Sigmoid colon (tissue), 4 donors: Measurements from ENCODE around the gene EHD2.

Experiments
- POLR2AphosphoS5 ChIP-seq, 4 donors: sonication (generic); formaldehyde crosslinking; IDR thresholded peaks; one replicate each; pipeline ENCODE4 v1.6.1; 2017; ENCODE audit warnings: antibody characterized with exemption in 4 of 4
- TF ChIP-seq, protein P1 (sequence below), 4 experiments: fragments of 450-650 bp in 3 of 4; fragments of 200-600 bp in 1 of 4; IDR thresholded peaks; one replicate each; pipeline ENCODE4 v1.5.1; 2016 to 2019; ENCODE audit warnings: antibody characterized with exemption in 4 of 4, mild to moderate bottlenecking in 3 of 4, moderate library complexity in 2 of 4

DNA sequence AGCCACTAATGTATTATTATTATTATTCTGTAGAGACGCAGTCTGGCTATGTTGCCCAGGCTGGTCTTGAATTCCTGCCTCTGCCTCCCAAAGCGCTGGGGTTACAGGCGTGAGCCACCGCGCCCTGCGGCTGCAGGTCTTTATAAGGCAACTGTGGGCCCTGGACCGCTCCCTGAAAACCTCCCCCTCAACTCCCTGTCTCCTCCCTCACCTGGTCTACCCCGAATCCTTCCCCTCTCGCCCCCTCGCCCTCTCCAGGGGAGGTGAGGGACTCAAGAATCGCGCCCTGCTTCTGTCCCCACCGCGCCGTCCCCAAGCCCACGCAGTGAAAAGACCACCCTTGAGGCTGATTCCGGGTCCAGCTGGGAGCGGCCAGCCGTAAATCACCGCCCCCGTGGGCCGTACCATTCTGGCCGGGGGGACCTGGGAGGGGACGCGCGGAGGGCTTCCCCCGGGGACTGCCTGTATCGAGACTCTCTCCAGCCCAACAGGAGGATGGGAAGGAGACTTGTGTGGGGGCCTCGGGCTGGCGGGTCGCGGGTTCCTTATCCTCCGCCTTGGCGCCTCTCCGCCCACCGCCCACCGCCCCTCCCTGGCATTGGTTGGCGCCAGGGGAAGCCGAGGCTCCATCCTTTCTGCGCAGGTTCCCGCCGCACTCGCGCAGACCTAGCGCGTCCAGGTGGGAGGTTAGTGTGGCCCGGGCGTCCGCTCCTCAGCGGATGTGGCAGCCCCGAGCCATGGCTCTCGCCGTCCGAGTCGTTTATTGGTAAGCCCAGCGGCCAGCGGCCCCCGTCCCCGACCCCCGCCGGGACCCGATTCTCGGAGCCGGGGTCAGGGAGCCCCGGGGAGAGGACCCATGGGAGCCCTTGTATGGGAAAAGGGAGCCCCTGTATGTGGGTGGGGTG lies 65.1 kb downstream of the EHD2 start, which contains the start of gene SELENOW:
- TF ChIP-seq POLR2AphosphoS5 (IDR thresholded peaks at IDR 0.05) = peak; percentile 99 to 100 (median 100)
- TF ChIP-seq, protein P1, sequence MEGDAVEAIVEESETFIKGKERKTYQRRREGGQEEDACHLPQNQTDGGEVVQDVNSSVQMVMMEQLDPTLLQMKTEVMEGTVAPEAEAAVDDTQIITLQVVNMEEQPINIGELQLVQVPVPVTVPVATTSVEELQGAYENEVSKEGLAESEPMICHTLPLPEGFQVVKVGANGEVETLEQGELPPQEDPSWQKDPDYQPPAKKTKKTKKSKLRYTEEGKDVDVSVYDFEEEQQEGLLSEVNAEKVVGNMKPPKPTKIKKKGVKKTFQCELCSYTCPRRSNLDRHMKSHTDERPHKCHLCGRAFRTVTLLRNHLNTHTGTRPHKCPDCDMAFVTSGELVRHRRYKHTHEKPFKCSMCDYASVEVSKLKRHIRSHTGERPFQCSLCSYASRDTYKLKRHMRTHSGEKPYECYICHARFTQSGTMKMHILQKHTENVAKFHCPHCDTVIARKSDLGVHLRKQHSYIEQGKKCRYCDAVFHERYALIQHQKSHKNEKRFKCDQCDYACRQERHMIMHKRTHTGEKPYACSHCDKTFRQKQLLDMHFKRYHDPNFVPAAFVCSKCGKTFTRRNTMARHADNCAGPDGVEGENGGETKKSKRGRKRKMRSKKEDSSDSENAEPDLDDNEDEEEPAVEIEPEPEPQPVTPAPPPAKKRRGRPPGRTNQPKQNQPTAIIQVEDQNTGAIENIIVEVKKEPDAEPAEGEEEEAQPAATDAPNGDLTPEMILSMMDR (IDR thresholded peaks at IDR 0.05) = no peak
